Superior temporal gyrus (tissue), 1 donor: ENCODE measurements around the gene ASB1.

Experiments used
- DNase-seq: peaks from one replicate; pipeline ENCODE4 v3.0.0-alpha.2; 2016; ENCODE audit errors: extremely low spot score

The ASB1 gene

GRCh38 chr2:238426568-238427434, at the start of gene ASB1:
ASB1 (plus strand) TSS chr2:238426927; CDS start chr2:238427071, 144 bp downstream.
- DNase-seq: peak; percentile 70

GRCh38 chr2:238378230-238379095, 48.3 kb upstream of the ASB1 start:
- no peak for DNase-seq

GRCh38 chr2:238379096-238379810, 47.5 kb upstream of the ASB1 start:
- no peak for DNase-seq

- DNase-seq: no peak
Observed at GRCh38 chr2:238380336-238380735, 46.4 kb upstream of the ASB1 start.

- no peak for DNase-seq
Observed at GRCh38 chr2:238380785-238381184, 45.9 kb upstream of the ASB1 start.

GRCh38 chr2:238381341-238382115, 45.2 kb upstream of the ASB1 start:
- no peak for DNase-seq

GRCh38 chr2:238382381-238382781, 44.3 kb upstream of the ASB1 start:
- no peak for DNase-seq

- no peak for DNase-seq
Observed at GRCh38 chr2:238383135-238383534, 43.6 kb upstream of the ASB1 start.

- no peak for DNase-seq
Observed at GRCh38 chr2:238383743-238384380, 42.9 kb upstream of the ASB1 start.

GRCh38 chr2:238387332-238387731, 39.4 kb upstream of the ASB1 start:
- DNase-seq: no peak

- no peak for DNase-seq
Observed at GRCh38 chr2:238388794-238389193, 37.9 kb upstream of the ASB1 start.

GRCh38 chr2:238389988-238390589, 36.6 kb upstream of the ASB1 start:
- no peak for DNase-seq

GRCh38 chr2:238391042-238391689, 35.6 kb upstream of the ASB1 start:
- DNase-seq: no peak

GRCh38 chr2:238396663-238397062, 30.1 kb upstream of the ASB1 start:
- no peak for DNase-seq

GRCh38 chr2:238397356-238397755, 29.4 kb upstream of the ASB1 start:
- no peak for DNase-seq

- no peak for DNase-seq
Observed at GRCh38 chr2:238398577-238398976, 28.1 kb upstream of the ASB1 start.

GRCh38 chr2:238399094-238399493, 27.6 kb upstream of the ASB1 start:
- DNase-seq: no peak

- no peak for DNase-seq
Observed at GRCh38 chr2:238401551-238401950, 25.2 kb upstream of the ASB1 start.

GRCh38 chr2:238403632-238404405, 22.9 kb upstream of the ASB1 start:
- no peak for DNase-seq
